Measurements from ENCODE around the gene GSTM4.

GRCh38 chr1:109687641-109688499 lies 32.0 kb downstream of the GSTM4 start, which contains the start of gene GSTM1:
- TF ChIP-seq POLR2A (IDR thresholded peaks at IDR 0.05): no peak
- TF ChIP-seq CTCF (IDR thresholded peaks at IDR 0.05): peak in 1 of 6 experiments; percentile 28

Data from thyroid gland (tissue), 4 donors.